ENCODE results near the gene UTP25.

DNA sequence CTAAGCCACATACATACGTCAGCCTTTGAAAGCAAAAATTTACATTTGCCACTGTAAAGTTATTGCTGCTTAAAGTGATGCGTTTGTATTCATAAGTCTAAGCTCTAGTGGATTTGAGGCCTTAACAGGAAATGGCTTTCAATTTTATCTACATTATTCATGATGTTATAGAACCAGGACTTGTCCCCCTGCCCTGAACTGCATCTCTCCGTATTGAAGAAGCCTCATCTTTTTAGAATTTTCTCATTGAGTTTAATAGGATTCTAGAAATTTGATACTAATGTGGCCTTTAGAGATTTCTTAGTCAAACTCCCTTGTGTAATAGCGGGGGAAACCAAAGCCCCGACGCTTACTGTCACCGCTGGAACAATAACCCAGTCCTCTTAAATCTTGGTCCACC is 9.9 kb downstream of the UTP25 start:
- TF ChIP-seq POLR2A (IDR thresholded peaks at IDR 0.05; ENCODE audit: low read length) (no peak), GATA1 (IDR thresholded peaks at IDR 0.05; ENCODE audit: low read depth, low read length) (no peak)
